Measurements from ENCODE around the gene GANC. TPM values are rescaled to one million over a fixed set of nuclear protein-coding genes. Genes with fewer than 3 reads are reported as not detected.

GANC gene
- total RNA-seq, 1 experiment from 2014 or later: 12.6 TPM

- TF ChIP-seq CTCF (IDR thresholded peaks at IDR 0.05; ENCODE audit: insufficient read depth in 1 of 2, low read depth in 1 of 2, low read length in 1 of 2, severe bottlenecking in 1 of 2, unreplicated experiment in 1 of 2): no peak
- POLR2A ChIA-PET: interaction anchor here (1.2 kb wide), 1 partner anchor 9 kb away, joined by 4 read pairs; the partner anchor contains the start of genes GANC and TMEM87A
- intact Hi-C loops (cut with micrococcal nuclease; ENCODE audit: unreplicated experiment): no loop called here
- Mint-ChIP-seq H3K27me3 (ENCODE audit: insufficient read depth, unreplicated experiment) (no peaks in the 10 kb centered on the region), H3K4me1 (ENCODE audit: low read depth, unreplicated experiment) (peaks cover 16% of the 10 kb centered on the region), H3K36me3 (ENCODE audit: insufficient read depth, unreplicated experiment) (no peaks in the 10 kb centered on the region), H3K4me3 (ENCODE audit: unreplicated experiment) (no peak overlapping the region), H3K27ac (ENCODE audit: unreplicated experiment) (no peak overlapping the region), H3K9me3 (ENCODE audit: unreplicated experiment) (no peaks in the 10 kb centered on the region)
- Histone ChIP-seq H3K9me3 (no peaks in the 10 kb centered on the region), H3K36me3 (ENCODE audit: control insufficient read depth, insufficient read depth, low read length) (no peaks in the 10 kb centered on the region), H3K4me1 (peaks cover 16% of the 10 kb centered on the region), H3K4me3 (ENCODE audit: low read depth, low read length) (no peak overlapping the region), H3K27me3 (replicated peaks; ENCODE audit: control insufficient read depth, insufficient read depth, low read length) (no peaks in the 10 kb centered on the region)
- BruUV-seq (replicated peaks): no TSS peak
- DNase-seq: no peak
- CTCF ChIA-PET: interaction anchor here (0.5 kb wide), 1 partner anchor 60 kb away, joined by 3 read pairs; no protein-coding TSS in a partner anchor
Measured at GRCh38 chr15:42282344-42282743, 9.3 kb downstream of the GANC start.

- CTCF ChIA-PET: interaction anchor here (1.2 kb wide), 1 partner anchor 103 kb away, joined by 3 read pairs; no protein-coding TSS in a partner anchor
- Mint-ChIP-seq H3K4me3 (ENCODE audit: unreplicated experiment) (no peak overlapping the region), H3K27me3 (ENCODE audit: insufficient read depth, unreplicated experiment) (no peaks in the 10 kb centered on the region), H3K36me3 (ENCODE audit: insufficient read depth, unreplicated experiment) (no peaks in the 10 kb centered on the region), H3K27ac (ENCODE audit: unreplicated experiment) (no peak overlapping the region), H3K9me3 (ENCODE audit: unreplicated experiment) (no peaks in the 10 kb centered on the region), H3K4me1 (ENCODE audit: low read depth, unreplicated experiment) (peaks cover 16% of the 10 kb centered on the region)
- DNase-seq: no peak
- Histone ChIP-seq H3K4me3 (ENCODE audit: low read depth, low read length) (no peak overlapping the region), H3K27me3 (replicated peaks; ENCODE audit: control insufficient read depth, insufficient read depth, low read length) (no peaks in the 10 kb centered on the region), H3K9me3 (no peaks in the 10 kb centered on the region), H3K4me1 (peaks cover 16% of the 10 kb centered on the region), H3K36me3 (ENCODE audit: control insufficient read depth, insufficient read depth, low read length) (no peaks in the 10 kb centered on the region)
- no peak for TF ChIP-seq CTCF (IDR thresholded peaks at IDR 0.05; ENCODE audit: insufficient read depth in 1 of 2, low read depth in 1 of 2, low read length in 1 of 2, severe bottlenecking in 1 of 2, unreplicated experiment in 1 of 2)
- intact Hi-C loops (cut with micrococcal nuclease; ENCODE audit: unreplicated experiment): no loop called here
- BruUV-seq (replicated peaks): no TSS peak
- POLR2A ChIA-PET: interaction anchor here (1.2 kb wide), 1 partner anchor 10 kb away, joined by 4 read pairs; the partner anchor contains the start of genes GANC and TMEM87A
Measured at GRCh38 chr15:42282926-42283325, 9.9 kb downstream of the GANC start.

GRCh38 chr15:42283671-42284070, 10.7 kb downstream of the GANC start:
- no peaks in the 10 kb centered on the region for H3K36me3 ChIP-seq (ENCODE audit: control insufficient read depth, insufficient read depth, low read length)
- CTCF ChIA-PET: interaction anchor here (1.2 kb wide), 1 partner anchor 102 kb away, joined by 3 read pairs; no protein-coding TSS in a partner anchor

More at GRCh38 chr15:42283671-42284070, 10.7 kb downstream of the GANC start:
- BruUV-seq (replicated peaks): no TSS peak
- Histone ChIP-seq H3K4me3 (ENCODE audit: low read depth, low read length) (no peak overlapping the region), H3K9me3 (no peaks in the 10 kb centered on the region), H3K4me1 (peaks cover 16% of the 10 kb centered on the region), H3K27me3 (replicated peaks; ENCODE audit: control insufficient read depth, insufficient read depth, low read length) (no peaks in the 10 kb centered on the region)
- Mint-ChIP-seq H3K27me3 (ENCODE audit: insufficient read depth, unreplicated experiment) (no peaks in the 10 kb centered on the region), H3K36me3 (ENCODE audit: insufficient read depth, unreplicated experiment) (no peaks in the 10 kb centered on the region), H3K4me3 (ENCODE audit: unreplicated experiment) (no peak overlapping the region), H3K4me1 (ENCODE audit: low read depth, unreplicated experiment) (peaks cover 16% of the 10 kb centered on the region), H3K9me3 (ENCODE audit: unreplicated experiment) (no peaks in the 10 kb centered on the region), H3K27ac (ENCODE audit: unreplicated experiment) (no peak overlapping the region)
- TF ChIP-seq CTCF (IDR thresholded peaks at IDR 0.05; ENCODE audit: insufficient read depth in 1 of 2, low read depth in 1 of 2, low read length in 1 of 2, severe bottlenecking in 1 of 2, unreplicated experiment in 1 of 2): no peak
- POLR2A ChIA-PET: no interaction called here
- no peak for DNase-seq
- intact Hi-C loops (cut with micrococcal nuclease; ENCODE audit: unreplicated experiment): no loop called here
